ENCODE measurements around the gene ALOXE3. TPM values are rescaled to one million over a fixed set of nuclear protein-coding genes. Genes with fewer than 3 reads are reported as not detected.

Gene ALOXE3
- total RNA-seq, 1 experiment from 2014 or later, result 0.13 TPM

GRCh38 chr17:8166731-8167130, 48.4 kb upstream of the ALOXE3 start:
- Histone ChIP-seq H2AK5ac (ENCODE audit: insufficient read length, low read length) (no peak overlapping the region), H3K56ac (ENCODE audit: insufficient read length, low read depth, low read length) (no peak overlapping the region), H2BK5ac (ENCODE audit: insufficient read length, low read length) (no peak overlapping the region), H4K20me1 (ENCODE audit: control insufficient read depth, insufficient read depth, insufficient read length) (no peaks in the 10 kb centered on the region), H4K91ac (ENCODE audit: insufficient read length, low read depth, low read length) (no peak overlapping the region), H3K4me2 (ENCODE audit: insufficient read depth, insufficient read length, low read length) (no peak overlapping the region), H3K9me3 (ENCODE audit: control insufficient read depth, low read depth, low read length) (no peaks in the 10 kb centered on the region), H2AFZ (ENCODE audit: low read length) (no peak overlapping the region), H3K23ac (ENCODE audit: insufficient read length, low read depth, low read length) (no peak overlapping the region), H3K23me2 (ENCODE audit: insufficient read length, low read depth, low read length, poor library complexity, severe bottlenecking) (peaks cover 13% of the 10 kb centered on the region), H3T11ph (ENCODE audit: low read length) (no peak overlapping the region), H3K9ac (ENCODE audit: extremely low read depth, insufficient read length, low read length) (no peak overlapping the region), H3K14ac (ENCODE audit: insufficient read depth, low read length) (no peak overlapping the region), H3K4me1 (ENCODE audit: insufficient read depth, low read length) (no peaks in the 10 kb centered on the region; the same call in 1 of the 2 replicates), H3K79me1 (ENCODE audit: insufficient read depth, low read depth, low read length, poor library complexity, severe bottlenecking) (no peaks in the 10 kb centered on the region), H3K4ac (ENCODE audit: low read depth, low read length) (no peak overlapping the region), H4K5ac (ENCODE audit: insufficient read length, low read depth, low read length) (no peak overlapping the region), H3K18ac (ENCODE audit: insufficient read length, low read depth, low read length) (no peak overlapping the region), H2BK20ac (ENCODE audit: low read depth, low read length, poor library complexity, severe bottlenecking) (no peak overlapping the region), H3K27ac (ENCODE audit: insufficient read length, low read depth, low read length) (no peak overlapping the region), H4K8ac (replicated peaks; ENCODE audit: insufficient read length, low read depth, low read length) (no peak overlapping the region), H2BK120ac (ENCODE audit: low read depth, low read length, poor library complexity, severe bottlenecking) (no peak overlapping the region), H3K79me2 (ENCODE audit: insufficient read depth, low read length) (no peaks in the 10 kb centered on the region), H2BK15ac (ENCODE audit: low read depth, low read length) (no peak overlapping the region), H2BK12ac (ENCODE audit: insufficient read length, low read depth, low read length) (no peak overlapping the region), H3K27me3 (ENCODE audit: insufficient read depth, low read length) (no peaks in the 10 kb centered on the region)
- TF ChIP-seq CTCF (conservative IDR thresholded peaks at IDR 0.05), result no peak
- H3K4me1 Mint-ChIP-seq, result peaks cover 25 to 26% of the 10 kb centered on the region in 2 experiments
- H3K4me3 Mint-ChIP-seq, result no peak overlapping the region
- peak overlapping the region in 1 of 3 experiments; percentile 87; a peak in 2 of 7 replicates for H3K27ac Mint-ChIP-seq
- no CpG with 5 or more reads among the region's 6 CpGs for WGBS (ENCODE audit: extremely low coverage, insufficient read length, low lambda C conversion rate)
- no peaks in the 10 kb centered on the region for H3K27me3 Mint-ChIP-seq (ENCODE audit: low read depth)
- H3K36me3 Mint-ChIP-seq (ENCODE audit: insufficient read depth in 1 of 3, low read depth in 3 of 3), result peaks cover under 1 to 3% (median under 1%) of the 10 kb centered on the region in 3 experiments; a peak in 5 of 7 replicates
- no peak for DNase-seq
- H3K9me3 Mint-ChIP-seq, result no peaks in the 10 kb centered on the region

Data from H9 (cell line).